GM12878 (cell line): Measurements from ENCODE around the gene CARD11.

Source experiments
- BCL11A ChIP-seq: IDR thresholded peaks from 2 replicates; pipeline ENCODE4 v1.6.1; 2011; ENCODE audit warnings: low read depth, low read length
- CTCF ChIP-seq, 3 experiments: IDR thresholded peaks in 2 of 3; conservative IDR thresholded peaks in 1 of 3; 2 replicates each; pipeline ENCODE4 v1.5.1; 2011; ENCODE audit warnings: low read depth in 3 of 3, low read length in 3 of 3, mild to moderate bottlenecking in 3 of 3, control low read depth in 2 of 3, moderate library complexity in 2 of 3, inconsistent platforms in 1 of 3, mixed read lengths in 1 of 3; ENCODE audit not compliant: control insufficient read depth in 2 of 3, insufficient read depth in 1 of 3; ENCODE audit errors: extremely low read depth in 1 of 3
- EZH2 ChIP-seq: IDR thresholded peaks from 2 replicates; pipeline ENCODE4 v1.6.1; 2012; ENCODE audit warnings: low read depth, mild to moderate bottlenecking, control low read depth, inconsistent platforms, low read length, borderline replicate concordance; ENCODE audit not compliant: control insufficient read depth
- FOXK2 ChIP-seq: fragments of 450-650 bp; IDR thresholded peaks from 2 replicates; pipeline ENCODE4 v1.6.1; 2017; ENCODE audit warnings: mild to moderate bottlenecking, moderate library complexity
- FOXM1 ChIP-seq: IDR thresholded peaks from 2 replicates; pipeline ENCODE4 v1.6.1; 2012; ENCODE audit warnings: low read depth, mild to moderate bottlenecking, inconsistent platforms, low read length, moderate library complexity
- JUND ChIP-seq: IDR thresholded peaks from 2 replicates; pipeline ENCODE4 v1.6.1; 2012; ENCODE audit warnings: low read depth, mild to moderate bottlenecking, low read length, improper control_type of control experiment, moderate library complexity
- MYC ChIP-seq: IDR thresholded peaks from 2 replicates; pipeline ENCODE4 v1.6.1; 2011; ENCODE audit warnings: mild to moderate bottlenecking, low read length, moderate library complexity, inconsistent platforms; ENCODE audit not compliant: insufficient read depth, insufficient replicate concordance, insufficient read length, severe bottlenecking
- POLR2A ChIP-seq: IDR thresholded peaks from 2 replicates; pipeline ENCODE4 v1.6.1; 2011; ENCODE audit warnings: low read depth, mild to moderate bottlenecking, low read length
- RAD21 ChIP-seq: IDR thresholded peaks from 2 replicates; pipeline ENCODE4 v1.6.1; 2011; ENCODE audit warnings: mild to moderate bottlenecking, low read depth, low read length, moderate library complexity; ENCODE audit not compliant: insufficient read depth
- RB1 ChIP-seq: fragments of 450-650 bp; formaldehyde crosslinking; IDR thresholded peaks from 2 replicates; pipeline ENCODE4 v1.6.1; 2017; ENCODE audit warnings: mild to moderate bottlenecking, borderline replicate concordance
- SIN3A ChIP-seq: IDR thresholded peaks from 2 replicates; pipeline ENCODE4 v1.6.1; 2012; ENCODE audit warnings: low read depth, low read length, improper control_type of control experiment
- ZNF24 ChIP-seq: fragments of 450-650 bp; IDR thresholded peaks from 2 replicates; pipeline ENCODE4 v1.6.1; 2017; ENCODE audit warnings: antibody characterized with exemption, mild to moderate bottlenecking
- ZNF274 ChIP-seq: IDR thresholded peaks from one replicate; pipeline ENCODE4 v1.8.0; 2011; ENCODE audit not compliant: insufficient read length, insufficient read depth
- TF ChIP-seq, protein P1 (sequence below): fragments of 450-650 bp; IDR thresholded peaks from 2 replicates; pipeline ENCODE4 v1.6.1; 2017; ENCODE audit warnings: mild to moderate bottlenecking, moderate library complexity

DNA sequence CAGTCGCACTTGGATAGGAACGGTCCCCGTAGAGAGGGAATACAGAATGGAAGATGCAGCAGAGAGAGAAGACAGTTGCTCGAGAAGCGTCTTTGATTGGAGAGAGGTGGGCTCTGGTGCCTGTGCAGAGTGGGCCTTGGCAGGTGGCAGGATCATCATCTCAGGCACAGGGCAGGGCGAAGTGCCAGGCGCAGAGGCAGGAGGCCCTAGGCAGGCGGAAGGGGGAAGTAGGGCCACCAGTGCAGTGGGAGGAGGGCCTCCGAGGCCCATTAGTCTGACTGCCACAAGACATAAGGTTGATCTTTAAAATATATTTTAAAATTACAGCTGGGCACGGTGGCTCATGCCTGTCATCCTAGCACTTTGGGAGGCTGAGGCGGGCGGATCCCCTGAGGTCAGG lies 10.1 kb downstream of the CARD11 start:
- TF ChIP-seq ZNF274: no peak
- no peak for TF ChIP-seq RAD21
- no peak for TF ChIP-seq JUND
- no peak for TF ChIP-seq FOXK2
- no peak for TF ChIP-seq EZH2
- TF ChIP-seq, protein P1, sequence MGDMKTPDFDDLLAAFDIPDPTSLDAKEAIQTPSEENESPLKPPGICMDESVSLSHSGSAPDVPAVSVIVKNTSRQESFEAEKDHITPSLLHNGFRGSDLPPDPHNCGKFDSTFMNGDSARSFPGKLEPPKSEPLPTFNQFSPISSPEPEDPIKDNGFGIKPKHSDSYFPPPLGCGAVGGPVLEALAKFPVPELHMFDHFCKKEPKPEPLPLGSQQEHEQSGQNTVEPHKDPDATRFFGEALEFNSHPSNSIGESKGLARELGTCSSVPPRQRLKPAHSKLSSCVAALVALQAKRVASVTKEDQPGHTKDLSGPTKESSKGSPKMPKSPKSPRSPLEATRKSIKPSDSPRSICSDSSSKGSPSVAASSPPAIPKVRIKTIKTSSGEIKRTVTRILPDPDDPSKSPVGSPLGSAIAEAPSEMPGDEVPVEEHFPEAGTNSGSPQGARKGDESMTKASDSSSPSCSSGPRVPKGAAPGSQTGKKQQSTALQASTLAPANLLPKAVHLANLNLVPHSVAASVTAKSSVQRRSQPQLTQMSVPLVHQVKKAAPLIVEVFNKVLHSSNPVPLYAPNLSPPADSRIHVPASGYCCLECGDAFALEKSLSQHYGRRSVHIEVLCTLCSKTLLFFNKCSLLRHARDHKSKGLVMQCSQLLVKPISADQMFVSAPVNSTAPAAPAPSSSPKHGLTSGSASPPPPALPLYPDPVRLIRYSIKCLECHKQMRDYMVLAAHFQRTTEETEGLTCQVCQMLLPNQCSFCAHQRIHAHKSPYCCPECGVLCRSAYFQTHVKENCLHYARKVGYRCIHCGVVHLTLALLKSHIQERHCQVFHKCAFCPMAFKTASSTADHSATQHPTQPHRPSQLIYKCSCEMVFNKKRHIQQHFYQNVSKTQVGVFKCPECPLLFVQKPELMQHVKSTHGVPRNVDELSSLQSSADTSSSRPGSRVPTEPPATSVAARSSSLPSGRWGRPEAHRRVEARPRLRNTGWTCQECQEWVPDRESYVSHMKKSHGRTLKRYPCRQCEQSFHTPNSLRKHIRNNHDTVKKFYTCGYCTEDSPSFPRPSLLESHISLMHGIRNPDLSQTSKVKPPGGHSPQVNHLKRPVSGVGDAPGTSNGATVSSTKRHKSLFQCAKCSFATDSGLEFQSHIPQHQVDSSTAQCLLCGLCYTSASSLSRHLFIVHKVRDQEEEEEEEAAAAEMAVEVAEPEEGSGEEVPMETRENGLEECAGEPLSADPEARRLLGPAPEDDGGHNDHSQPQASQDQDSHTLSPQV: no peak
- TF ChIP-seq CTCF (IDR thresholded peaks at IDR 0.05 in 2 of 3, conservative IDR thresholded peaks at IDR 0.05 in 1 of 3; ENCODE audit: control insufficient read depth in 2 of 3, extremely low read depth in 1 of 3, insufficient read depth in 1 of 3, low read depth in 3 of 3, low read length in 3 of 3): no peak
- no peak for TF ChIP-seq ZNF24
- TF ChIP-seq BCL11A: no peak
- TF ChIP-seq POLR2A: no peak
- TF ChIP-seq FOXM1: no peak
- no peak for TF ChIP-seq SIN3A
- no peak for TF ChIP-seq RB1
- TF ChIP-seq MYC: no peak
